ENCODE measurements around the gene PTTG1.

PTTG1 gene

DNA sequence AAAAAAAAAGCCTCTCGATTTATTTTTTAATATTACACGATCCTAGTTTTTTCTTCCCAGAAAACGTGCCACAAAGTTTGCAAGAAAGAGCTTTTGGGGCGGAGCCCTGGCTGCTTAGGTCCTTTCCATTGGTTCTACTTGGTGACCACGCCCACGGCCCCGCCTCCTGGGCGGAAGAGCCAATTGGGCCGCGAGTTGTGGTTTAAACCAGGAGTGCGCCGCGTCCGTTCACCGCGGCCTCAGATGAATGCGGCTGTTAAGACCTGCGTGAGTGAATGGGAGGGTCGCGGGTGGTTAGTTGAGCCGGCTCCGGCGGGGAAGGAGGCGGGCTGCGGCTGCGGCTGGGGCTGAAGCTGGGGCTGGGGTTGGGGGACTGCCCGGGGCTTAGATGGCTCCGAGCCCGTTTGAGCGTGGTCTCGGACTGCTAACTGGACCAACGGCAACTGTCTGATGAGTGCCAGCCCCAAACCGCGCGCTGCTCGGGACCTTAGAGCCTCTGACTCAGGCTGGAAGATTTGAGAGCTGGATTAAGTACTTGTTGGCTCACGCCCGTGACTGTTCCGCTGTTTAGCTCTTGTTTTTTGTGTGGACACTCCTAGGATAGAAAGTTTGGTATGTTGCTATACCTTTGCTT, at the start of gene PTTG1:
Gene PTTG1 (plus strand): TSS at position 231 of the 634 bp plus-strand sequence. CDS start 458 bp downstream, outside the sequence.
- DNase-seq, result peak; percentile 71

DNA sequence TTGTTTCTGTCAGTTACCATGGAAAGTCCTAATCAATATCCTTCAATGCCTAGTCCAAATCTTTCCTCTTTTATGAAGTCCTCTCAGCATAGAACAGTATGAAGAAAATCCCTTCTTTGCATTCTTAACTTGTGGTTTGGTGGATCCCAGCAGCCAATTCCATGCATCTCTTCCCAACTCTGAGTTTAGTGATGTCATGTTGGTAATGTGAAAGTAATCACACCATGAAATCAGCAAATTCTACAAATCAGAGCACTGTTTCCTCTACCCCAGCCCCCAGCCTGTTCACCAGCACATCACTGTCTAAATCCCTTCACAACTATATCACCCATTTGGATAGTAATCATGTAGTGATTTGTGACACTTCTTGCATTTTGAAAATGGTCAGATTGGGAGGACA, 46.5 kb upstream of the PTTG1 start:
- no peak for DNase-seq

DNA sequence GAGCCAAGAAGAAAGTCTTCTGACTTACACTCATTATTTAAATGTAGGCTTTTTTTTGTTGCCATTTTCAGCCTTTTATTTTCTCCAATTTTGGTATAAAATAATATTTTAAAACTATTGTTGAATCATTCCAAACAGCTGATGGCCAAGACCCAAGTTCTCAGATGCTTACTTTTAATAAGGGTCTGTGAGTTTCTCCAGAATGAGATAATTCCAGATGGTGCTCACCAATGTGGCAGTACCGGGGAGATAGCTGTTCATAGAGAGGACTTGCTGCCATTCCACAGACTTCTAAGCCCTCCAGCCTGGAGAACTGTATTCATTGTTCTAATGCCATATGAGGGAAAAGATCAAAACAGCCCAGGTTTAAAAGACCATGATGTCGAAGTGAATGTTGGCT, 46.0 kb upstream of the PTTG1 start:
- no peak for DNase-seq

DNA sequence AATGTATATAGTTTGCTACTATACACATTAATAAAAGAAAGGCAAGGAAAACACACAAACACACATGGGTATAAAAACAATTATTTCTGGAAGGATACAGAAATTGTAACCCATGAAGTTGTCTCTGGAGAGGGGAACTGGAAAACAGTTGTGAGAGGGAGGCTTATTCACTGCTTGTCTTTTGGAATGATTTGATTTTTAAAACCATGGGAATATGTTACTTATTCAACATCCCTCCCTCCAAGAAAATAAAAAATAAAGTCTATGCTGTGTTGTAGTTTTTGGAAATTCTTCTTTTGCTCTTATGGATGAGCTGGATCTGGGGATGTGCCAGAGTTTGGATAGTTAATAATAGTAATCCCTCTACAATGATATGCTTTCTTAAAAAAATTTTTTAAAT, 45.2 kb upstream of the PTTG1 start:
- no peak for DNase-seq

DNA sequence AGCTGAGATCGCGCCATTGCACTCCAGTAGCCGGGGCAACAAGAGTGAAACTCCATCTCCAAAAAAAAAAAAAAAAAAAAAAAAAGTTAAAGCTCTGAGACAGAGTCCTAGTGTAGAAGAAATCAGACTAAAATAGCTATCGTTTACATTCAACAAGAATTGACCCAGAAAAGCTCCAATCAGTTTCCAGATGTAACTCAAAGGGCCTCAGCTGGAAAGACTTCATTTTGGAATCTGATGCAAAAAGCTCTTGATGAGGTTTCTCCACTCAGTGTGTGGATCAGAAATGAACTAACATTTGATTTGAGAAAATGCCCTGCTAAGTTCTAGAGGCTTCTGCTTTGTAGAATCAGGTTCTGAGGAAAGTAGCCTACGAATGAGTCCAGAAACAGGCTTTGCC, 44.0 kb upstream of the PTTG1 start:
- DNase-seq, result no peak

DNA sequence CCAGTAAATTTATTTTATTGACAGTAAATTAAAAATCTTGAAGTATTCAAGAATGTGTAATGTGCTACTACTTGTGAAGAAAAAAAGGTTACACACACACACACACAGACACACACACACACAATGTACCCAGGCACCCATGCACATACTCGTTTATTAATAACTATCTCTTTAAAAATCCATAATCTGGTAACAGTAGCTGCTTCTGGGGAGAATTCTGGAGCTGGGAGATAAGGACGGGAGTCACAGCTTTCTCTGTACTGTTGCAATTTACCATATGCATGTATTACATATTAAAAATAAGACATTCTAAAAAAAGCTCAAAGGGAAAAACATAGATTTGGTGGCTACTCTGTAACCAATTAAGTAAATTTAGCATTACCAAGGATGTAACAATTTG, 43.3 kb upstream of the PTTG1 start:
- DNase-seq, result no peak

DNA sequence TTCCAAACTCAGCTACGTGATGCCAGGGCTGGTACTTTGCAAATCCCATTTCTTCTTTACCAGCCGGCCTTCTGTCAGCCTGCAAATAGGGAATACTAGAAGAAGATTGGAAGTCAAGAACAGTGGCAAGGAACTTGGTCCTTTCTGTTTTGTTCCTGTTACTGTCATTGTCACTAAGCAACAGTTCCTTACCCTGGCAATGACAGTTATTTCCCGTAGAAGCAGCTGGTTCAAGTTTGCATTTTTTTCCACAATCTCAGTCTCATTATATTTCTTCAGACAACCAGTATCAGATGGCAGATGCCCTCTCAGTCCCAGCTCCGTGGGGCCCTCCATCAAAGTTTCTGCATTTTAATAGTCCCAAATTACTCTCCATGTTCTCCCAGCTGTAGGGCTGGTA, 42.1 kb upstream of the PTTG1 start:
- no peak for DNase-seq

DNA sequence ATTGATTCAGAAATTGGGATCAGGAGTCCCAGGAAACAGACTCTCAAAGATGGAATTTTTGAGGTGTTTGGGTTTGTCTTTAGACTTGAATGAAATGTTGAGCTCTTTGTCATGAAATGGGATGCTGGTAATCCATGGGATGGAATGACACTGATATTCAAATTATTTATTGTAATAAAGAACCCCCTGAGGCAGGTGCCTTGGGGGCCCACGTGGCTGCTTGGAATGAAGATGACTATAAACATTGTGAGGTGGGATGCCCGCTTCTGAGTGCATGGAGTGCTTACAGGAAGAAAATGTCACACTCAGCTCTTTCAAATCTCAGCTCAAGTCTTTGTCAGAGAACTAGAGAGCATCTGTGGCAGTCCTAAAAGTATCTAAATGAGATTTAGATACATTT, 41.6 kb upstream of the PTTG1 start:
- no peak for DNase-seq

DNA sequence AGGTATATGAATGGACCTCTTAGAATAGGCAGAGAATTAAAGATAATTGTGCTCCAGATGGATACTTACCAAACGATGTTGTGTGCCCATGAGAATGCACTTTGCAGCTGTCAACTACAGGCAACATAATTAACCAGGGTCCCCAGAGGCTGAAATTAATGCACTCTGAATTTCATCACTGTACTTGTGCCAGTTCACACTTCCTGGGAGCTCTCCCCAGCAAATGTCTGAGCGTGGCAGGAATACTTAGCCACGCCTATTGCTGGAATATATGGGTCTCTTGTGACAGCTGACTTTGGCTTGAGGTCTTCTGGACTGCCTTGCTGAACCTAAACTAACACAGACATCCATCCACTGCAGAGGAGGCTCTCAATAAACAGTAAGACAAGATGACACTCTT, 39.3 kb upstream of the PTTG1 start:
- no peak for DNase-seq

DNA sequence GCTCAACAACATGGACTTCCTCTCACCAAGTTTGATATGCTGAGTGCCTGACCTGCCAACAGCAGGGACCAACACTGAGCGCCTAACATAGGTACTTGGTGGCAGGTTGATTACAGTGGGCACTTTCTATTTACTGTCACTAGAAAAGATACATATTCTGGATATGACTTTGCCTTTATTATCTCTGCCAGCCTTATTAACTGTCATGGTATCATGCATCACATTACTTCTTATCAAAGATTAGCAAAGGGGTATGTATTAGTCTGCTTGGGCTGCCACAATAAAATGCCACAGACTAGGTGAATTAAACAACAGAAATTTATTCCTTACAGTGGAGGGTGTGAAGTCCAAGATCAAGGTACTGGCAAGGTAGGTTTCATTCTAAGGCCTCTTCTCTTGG, 37.0 kb upstream of the PTTG1 start:
- DNase-seq, result no peak

DNA sequence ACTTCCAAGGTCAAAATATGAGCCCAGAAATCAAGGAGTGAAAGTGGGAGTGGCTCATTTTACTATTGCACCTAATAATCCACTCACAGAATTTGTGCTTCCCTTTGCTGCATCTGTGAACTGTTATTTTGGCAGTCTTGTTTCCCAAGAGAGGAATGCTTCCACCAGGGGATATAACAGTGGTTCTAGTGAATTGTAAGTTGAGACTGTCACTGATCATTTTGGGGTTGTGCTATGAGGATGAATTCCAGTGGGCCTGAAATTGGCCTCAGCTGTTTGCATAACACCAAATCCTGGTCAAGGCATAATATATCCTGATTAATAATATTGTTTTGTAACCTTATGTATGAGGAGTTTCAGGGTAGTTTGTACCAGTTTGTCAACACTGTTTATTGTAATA, 36.2 kb upstream of the PTTG1 start:
- no peak for DNase-seq

DNA sequence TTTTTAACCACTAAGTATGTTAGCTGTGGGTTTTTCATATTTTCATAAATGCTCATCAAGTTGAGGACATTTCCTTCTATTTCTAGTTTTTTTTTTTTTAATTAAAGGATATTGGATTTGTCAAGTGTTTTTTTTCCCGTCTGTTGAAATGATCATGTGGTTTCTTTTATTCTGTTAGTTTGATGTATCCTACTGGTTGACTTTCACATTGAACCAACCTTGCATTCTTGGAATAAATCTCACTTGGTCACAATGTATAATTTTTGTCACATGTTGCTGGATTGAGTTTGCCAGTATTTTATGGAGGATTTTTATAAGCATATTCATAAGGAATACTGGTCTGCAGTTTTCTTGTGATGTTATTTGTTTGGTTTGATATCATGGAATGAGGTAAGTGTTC, 34.2 kb upstream of the PTTG1 start:
- DNase-seq, result no peak

DNA sequence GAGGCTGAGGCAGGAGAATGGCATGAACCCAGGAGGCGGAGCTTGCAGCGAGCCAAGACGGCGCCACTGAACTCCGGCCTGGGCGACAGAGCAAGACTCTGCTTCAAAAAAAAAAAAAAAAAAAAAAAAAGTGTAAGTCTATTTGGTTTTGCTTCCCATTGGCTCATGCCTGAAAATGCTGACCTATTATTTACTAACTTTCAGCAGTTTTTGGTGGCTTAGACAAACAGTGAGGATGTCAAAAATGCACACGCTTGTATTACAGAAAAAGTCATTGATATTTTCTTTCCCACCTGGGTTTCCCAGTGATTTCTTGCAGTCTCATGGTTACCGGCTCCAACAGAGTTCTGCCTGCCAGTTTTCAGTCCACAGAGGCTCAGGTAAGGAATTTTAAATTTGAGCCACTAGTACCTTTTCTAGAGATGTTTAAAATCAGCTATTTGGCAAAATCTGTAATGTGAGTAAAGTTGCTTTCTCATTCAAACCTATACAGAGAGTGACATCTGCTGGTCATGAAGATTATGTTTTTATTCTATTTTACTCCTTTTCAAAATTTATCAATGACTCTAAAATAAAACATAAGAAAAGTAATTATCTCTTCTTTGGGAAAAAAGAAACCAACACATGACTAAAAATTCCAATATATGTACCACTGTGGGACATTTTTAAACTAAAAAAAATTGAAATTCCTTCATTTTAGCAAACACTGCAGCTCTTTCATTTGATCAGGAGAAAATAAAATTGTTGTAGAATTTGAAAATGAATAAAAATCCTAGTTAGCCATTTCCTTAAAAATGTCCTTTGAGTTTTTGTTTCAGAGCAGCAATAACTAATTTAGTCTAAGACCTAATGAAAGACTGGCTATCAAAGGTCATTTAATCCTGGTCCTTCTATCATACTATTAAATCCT, 30.6 kb upstream of the PTTG1 start:
- no peak for DNase-seq

DNA sequence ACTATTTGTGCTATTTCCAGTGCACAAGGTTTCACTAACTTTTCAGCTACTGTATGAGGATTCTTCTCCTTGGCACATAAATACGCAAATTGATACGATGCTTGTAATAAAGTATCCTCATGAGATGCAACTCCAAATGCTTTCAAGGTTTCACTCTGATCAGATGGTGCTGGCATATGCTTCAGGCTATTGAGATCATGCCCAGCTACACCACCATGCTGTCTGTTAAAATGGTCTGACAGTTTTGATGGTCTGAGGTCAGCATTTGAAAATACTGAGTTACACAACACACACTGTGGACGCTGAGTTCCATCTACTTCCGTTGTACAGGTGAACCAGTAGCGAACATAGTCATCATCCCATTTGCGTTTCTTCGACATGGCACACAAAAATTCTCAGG, 26.5 kb upstream of the PTTG1 start:
- DNase-seq, result no peak

DNA sequence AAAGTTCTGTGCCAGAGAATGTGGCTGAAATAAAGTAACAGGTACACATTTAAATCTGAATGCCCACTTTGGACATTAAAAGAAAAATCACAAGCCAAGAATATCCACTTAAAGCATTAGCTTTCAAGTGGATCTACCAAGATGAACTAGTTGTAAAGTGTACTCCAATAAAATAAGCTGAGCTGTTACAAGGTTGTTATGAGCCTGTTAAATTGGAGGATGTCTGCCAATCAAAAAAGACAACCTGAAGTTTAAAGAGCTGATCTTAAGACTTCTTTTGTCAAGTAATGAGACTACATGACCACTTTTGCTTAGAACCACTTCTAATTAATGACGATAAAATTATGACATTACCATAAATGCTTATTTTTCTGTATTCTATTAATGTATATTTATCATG, 24.2 kb upstream of the PTTG1 start:
- DNase-seq, result no peak

DNA sequence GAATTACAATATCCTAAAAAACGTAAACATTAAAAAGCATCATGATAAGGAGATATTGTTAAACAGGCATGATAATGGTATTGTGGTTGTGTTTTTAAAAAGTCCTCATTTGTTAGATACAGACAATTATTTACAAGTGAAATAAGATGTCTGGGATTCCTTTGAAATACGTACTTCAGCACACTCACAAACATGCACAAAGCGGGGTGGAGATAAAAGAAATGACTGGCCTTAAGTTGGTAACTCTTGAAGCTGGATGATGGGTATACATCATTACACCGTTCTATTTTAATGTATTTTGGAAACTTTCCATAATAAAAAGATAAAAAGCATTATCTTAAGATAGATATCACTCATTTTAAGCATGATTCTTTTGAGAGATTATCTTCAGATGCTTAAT, 22.8 kb upstream of the PTTG1 start:
- DNase-seq, result no peak

DNA sequence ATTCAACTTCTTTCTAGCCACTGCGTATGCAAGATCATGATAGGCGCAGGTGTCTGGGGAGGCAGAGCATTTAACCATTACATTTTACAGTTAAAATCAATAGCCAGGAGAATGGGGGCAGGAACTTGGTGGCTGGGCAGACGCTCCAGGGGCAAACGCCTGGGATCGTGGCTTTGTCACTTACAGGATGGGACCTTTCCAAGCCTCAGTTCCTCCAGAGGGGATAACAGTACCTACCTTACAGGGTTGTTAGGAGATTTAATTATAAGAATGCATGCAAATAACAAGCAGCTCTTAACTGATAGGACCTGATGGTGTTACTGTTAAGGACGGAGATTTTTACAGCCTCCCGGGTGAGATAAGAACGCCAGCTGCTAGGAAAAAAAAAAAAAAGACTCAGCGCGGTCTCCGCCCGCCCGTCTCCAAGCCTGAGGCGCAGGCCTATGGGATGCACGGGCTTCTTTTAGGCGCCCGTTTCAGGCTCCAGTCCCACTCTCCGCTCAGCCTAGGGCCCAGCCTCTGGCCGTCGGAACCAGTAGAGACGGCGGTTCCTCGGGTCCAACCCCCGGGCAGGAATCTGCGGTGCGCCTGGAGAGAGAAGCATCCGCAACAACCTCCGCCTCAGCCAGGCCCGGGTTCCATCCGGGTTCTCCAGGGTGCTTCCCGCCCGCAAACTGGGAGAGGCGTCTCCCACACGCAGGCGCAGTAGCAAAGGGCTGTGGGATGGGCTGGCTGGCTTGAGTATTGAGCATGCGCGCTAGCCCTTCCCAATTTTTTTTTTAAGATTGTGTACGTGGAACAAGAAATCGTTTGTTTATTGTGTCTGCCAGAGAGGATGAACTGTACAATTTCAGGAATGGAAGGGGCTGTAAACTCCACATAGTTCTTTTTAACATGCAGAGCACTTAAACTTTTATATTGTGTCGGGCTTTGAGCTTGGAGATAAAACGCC, 22.0 kb upstream of the PTTG1 start, which contains the start of gene FAM200C:
Gene FAM200C (minus strand): TSS at position 653 of the 952 bp plus-strand sequence. CDS start 4,564 bp downstream, outside the sequence.
- DNase-seq, result peak; percentile 62

DNA sequence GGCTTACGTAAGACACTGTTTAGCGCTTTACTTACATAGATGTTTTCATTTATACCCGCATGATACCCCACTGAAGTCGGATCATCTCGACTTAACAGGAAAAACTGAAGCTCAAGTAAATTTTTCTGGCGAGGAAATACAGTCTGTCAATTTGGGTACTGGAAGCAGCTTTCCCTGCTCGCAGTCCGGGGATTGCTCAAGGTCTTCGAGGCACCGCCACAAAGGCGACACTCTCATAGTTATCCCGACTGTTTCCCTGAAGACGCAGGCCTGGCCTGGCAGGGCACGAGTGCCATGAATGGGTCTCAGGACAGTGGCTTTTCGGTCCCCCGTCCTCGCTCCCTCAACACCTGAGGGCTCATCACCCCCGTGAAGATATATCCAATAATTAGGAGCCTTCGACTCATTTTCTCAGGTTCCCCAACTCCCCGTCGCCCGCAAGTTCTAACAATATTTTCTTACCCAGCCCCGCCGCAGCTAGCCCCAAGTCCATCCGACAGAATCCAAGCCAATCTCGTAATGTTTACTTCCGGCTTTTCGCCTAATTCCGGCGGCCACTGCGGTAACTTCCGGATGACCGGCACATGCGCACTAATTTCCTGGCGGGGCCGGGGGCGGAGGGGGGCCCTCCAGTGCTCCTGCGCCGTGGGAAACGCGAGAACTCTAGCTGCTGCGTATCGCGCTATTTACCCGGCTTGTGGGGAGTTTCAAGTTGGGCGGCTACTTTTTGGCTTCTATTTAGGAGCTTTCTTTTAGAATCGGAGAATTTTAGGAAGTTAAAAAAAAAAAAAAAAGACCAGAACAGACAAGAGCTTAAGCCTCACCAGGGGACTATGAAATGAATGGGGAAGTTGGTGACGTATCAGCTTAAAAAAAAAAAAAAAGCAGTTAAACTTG, 2.8 kb upstream of the PTTG1 start, which contains the start of gene SLU7:
Gene SLU7 (minus strand): TSS at position 521 of the 897 bp plus-strand sequence. CDS start 3,787 bp downstream, outside the sequence.
- peak; percentile 62 for DNase-seq

DNA sequence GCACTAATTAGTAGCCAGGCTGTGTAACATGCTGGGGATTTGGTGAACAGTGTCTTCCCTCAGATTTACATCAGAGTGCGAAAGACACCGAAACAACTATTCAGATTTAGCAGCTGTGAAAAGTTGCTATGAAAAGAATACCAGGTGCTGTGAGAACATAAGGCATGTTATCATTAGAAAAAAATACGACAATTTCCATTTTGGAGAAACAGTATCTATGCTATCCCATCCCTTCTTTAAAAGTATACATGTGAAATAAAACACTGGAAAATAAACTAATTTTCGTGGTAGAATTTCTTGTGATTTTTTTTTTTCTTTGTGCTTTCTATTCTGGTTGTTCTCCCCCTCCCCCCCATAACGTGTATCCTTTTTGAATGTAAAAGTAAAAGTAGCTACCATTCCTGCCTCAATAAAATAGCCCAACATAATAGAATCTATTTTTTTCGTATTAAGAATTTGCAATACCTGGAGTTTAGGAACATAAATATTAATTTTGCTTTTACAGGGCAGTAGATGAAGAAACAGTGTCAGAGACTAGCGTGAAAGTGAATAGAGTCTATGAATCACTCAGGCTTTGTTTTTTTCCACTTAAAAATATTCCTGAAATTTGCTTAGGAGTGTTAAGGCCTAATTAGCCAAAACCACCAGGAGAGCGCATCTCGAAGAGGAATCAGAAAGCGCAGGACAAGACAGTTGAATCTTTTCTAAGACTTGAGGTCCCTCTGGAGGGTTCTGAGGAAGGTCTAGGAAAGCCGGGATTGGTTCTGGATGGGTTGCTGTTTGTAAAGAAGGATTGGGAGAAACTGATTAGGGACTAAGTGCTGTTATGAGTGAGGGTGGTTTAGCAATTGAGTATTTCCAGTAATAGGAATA, 2.0 kb upstream of the PTTG1 start:
- no peak for DNase-seq

DNA sequence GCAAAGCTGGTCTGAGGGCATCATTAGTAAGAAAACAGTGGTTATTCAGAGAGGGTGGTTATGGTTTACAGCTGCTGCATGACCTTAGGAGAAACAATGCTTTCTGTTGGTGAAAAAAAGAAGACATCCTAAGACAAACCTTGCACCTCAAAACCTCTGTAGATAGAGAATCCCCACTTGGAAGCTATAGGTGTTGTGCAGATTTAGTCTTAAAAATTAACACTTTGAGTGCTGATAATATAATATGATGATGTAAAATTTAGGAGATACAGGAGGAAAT, 1.4 kb upstream of the PTTG1 start:
- no peak for DNase-seq

DNA sequence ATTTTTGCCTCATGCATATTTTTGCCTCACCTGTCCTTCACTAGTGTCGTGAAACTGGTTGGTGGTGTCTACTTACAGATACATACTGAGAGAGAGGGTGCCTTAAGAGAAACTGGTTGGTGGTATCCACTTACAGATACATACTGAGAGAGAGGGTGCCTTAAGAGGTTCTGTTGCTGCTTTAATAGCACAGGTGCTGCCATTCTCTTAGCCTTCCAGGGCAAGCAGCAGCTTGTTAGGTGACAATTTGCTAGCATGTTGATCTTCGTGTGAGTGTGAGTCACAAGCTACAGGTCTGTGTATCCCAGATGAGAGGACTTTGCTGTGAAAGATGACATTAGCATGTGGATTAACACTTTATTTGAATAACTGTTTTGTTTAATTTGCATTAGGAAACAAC, 1.4 kb downstream of the PTTG1 start:
- DNase-seq, result peak; percentile 15
